Fibroblast of the aortic adventitia (primary cell): Measurements from ENCODE around the gene TRIM6. TPM values are rescaled to one million over a fixed set of nuclear protein-coding genes. Genes with fewer than 3 reads are reported as not detected.

ENCODE experiments used
- DNase-seq: peaks from one replicate; pipeline ENCODE4 v3.0.0-alpha.2; 2010; ENCODE audit warnings: low read depth
- H3K4me3 ChIP-seq: 2 replicates; pipeline ENCODE4 v1.5.1; 2011; ENCODE audit warnings: low read depth, mild to moderate bottlenecking, control low read depth, low read length, moderate library complexity
- total RNA-seq: library from RNA; depleted of rRNA; stranded (reverse); fragments of >200 nt; gene quantifications from 2 replicates; pipeline ENCODE4 v1.2.3, GENCODE V29; 2012; ENCODE audit warnings: low replicate concordance
- TF ChIP-seq, protein P1 (sequence below): IDR thresholded peaks from 2 replicates; pipeline ENCODE4 v1.5.1; 2011; ENCODE audit warnings: mild to moderate bottlenecking, low read length, control low read depth, inconsistent platforms; ENCODE audit not compliant: insufficient read depth

Gene TRIM6
- total RNA-seq, 1 donor = 4.7 TPM

DNA sequence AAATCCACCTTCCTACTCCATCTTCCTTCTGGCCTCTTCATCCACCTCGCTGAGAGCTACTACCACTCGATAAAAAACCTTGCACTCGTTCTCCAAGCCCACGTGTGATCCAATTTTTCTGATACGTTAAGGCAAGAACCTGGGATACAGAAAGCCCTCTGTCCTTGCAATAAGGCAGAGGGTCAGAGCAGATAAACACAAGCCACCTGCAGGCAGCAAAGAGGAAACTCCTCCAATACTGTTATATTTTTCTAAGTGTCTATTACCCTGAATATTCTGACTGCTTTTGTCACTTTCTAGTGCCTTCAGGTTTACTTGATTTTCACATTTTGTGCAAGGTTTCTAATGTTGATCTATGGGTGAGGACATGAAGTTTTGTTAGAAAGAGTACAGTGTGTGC lies 61.9 kb downstream of the TRIM6 start:
- TF ChIP-seq, protein P1, sequence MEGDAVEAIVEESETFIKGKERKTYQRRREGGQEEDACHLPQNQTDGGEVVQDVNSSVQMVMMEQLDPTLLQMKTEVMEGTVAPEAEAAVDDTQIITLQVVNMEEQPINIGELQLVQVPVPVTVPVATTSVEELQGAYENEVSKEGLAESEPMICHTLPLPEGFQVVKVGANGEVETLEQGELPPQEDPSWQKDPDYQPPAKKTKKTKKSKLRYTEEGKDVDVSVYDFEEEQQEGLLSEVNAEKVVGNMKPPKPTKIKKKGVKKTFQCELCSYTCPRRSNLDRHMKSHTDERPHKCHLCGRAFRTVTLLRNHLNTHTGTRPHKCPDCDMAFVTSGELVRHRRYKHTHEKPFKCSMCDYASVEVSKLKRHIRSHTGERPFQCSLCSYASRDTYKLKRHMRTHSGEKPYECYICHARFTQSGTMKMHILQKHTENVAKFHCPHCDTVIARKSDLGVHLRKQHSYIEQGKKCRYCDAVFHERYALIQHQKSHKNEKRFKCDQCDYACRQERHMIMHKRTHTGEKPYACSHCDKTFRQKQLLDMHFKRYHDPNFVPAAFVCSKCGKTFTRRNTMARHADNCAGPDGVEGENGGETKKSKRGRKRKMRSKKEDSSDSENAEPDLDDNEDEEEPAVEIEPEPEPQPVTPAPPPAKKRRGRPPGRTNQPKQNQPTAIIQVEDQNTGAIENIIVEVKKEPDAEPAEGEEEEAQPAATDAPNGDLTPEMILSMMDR = no peak
- DNase-seq = no peak
- no peak overlapping the region for H3K4me3 ChIP-seq

Other genes starting within 250 kb of the TRIM6 start
- gene OR51B6, start 245.1 kb upstream of the TRIM6 start, total RNA-seq = not detected in 2 replicates
- gene OR51M1, start 212.8 kb upstream of the TRIM6 start, total RNA-seq = under 0.01 TPM in 1 of 2 replicates, not detected in the other
- gene OR51Q1, start 174.5 kb upstream of the TRIM6 start, total RNA-seq = not detected in 2 replicates
- 0.09 TPM in 1 of 2 replicates, not detected in the other for gene OR51I1, start 155.1 kb upstream of the TRIM6 start, total RNA-seq
- gene OR51I2, start 147.3 kb upstream of the TRIM6 start, total RNA-seq = not detected in 2 replicates
- gene OR52D1, start 108.0 kb upstream of the TRIM6 start, total RNA-seq = not detected in 2 replicates
- 0.09 TPM in 1 of 2 replicates, not detected in the other for gene UBQLN3, start 86.7 kb upstream of the TRIM6 start, total RNA-seq
- 0.36 and 0.41 TPM in 2 replicates for gene UBQLNL, start 79.9 kb upstream of the TRIM6 start, total RNA-seq
- 0.41 and 0.81 TPM in 2 replicates for gene OR52H1, start 48.1 kb upstream of the TRIM6 start, total RNA-seq
- not detected in 2 replicates for gene OR52B6, start 15.8 kb upstream of the TRIM6 start, total RNA-seq
- gene TRIM34, start 28.4 kb downstream of the TRIM6 start, total RNA-seq = 15.5 and 41.0 TPM in 2 replicates
- 32.5 and 38.5 TPM in 2 replicates for gene TRIM5, start 88.4 kb downstream of the TRIM6 start, total RNA-seq
- gene TRIM22, start 93.2 kb downstream of the TRIM6 start, total RNA-seq = 73.8 and 93.1 TPM in 2 replicates
- gene OR56B1, start 139.8 kb downstream of the TRIM6 start, total RNA-seq = not detected in 2 replicates
- not detected in 2 replicates for gene OR52N4, start 157.6 kb downstream of the TRIM6 start, total RNA-seq
- gene OR52N5, start 186.7 kb downstream of the TRIM6 start, total RNA-seq = under 0.01 TPM in 1 of 2 replicates, not detected in the other
- not detected in 2 replicates for gene OR52N1, start 194.6 kb downstream of the TRIM6 start, total RNA-seq
- gene OR52N2, start 212.3 kb downstream of the TRIM6 start, total RNA-seq = not detected in 2 replicates
- not detected in 2 replicates for gene OR52E6, start 245.3 kb downstream of the TRIM6 start, total RNA-seq